ENCODE data around the gene SLC6A7.

Gene SLC6A7

GRCh38 chr5:150186897-150187296 lies 3.0 kb upstream of the SLC6A7 start:
- no peak for TF ChIP-seq CTCF (IDR thresholded peaks at IDR 0.05; ENCODE audit: control extremely low read depth, extremely low read depth, low read depth, missing control alignments)
- ChIA-PET POLR2A (no interaction called here), CTCF (interaction anchor here (1.4 to 1.7 kb wide), 2 partner anchors 11 to 42 kb away, joined by 3 read pairs; no protein-coding TSS in a partner anchor)
- no peak for DNase-seq (ENCODE audit: extremely low spot score)

GRCh38 chr5:150188146-150188842 lies 1.6 kb upstream of the SLC6A7 start:
- CTCF ChIA-PET: interaction anchor here (0.8 to 1.6 kb wide), 3 partner anchors 9 to 30 kb away, joined by 4 read pairs; no protein-coding TSS in a partner anchor
- DNase-seq (ENCODE audit: extremely low spot score): no peak
- POLR2A ChIA-PET: no interaction called here
- TF ChIP-seq CTCF (IDR thresholded peaks at IDR 0.05; ENCODE audit: control extremely low read depth, extremely low read depth, low read depth, missing control alignments): no peak

GRCh38 chr5:150189326-150189725 lies 536 bp upstream of the SLC6A7 start:
- no peak for TF ChIP-seq CTCF (IDR thresholded peaks at IDR 0.05; ENCODE audit: control extremely low read depth, extremely low read depth, low read depth, missing control alignments)
- POLR2A ChIA-PET: no interaction called here
- no peak for DNase-seq (ENCODE audit: extremely low spot score)
- CTCF ChIA-PET: interaction anchor here (0.8 kb wide), 1 partner anchor 13 kb away, joined by 4 read pairs; no protein-coding TSS in a partner anchor

- no peak for TF ChIP-seq CTCF (IDR thresholded peaks at IDR 0.05; ENCODE audit: control extremely low read depth, extremely low read depth, low read depth, missing control alignments)
- CTCF ChIA-PET: interaction anchor here (0.7 kb wide), 1 partner anchor 11 kb away, joined by 3 read pairs; no protein-coding TSS in a partner anchor
- DNase-seq (ENCODE audit: extremely low spot score): no peak
- POLR2A ChIA-PET: no interaction called here
Measured at GRCh38 chr5:150190503-150190979, 679 bp downstream of the SLC6A7 start.

GRCh38 chr5:150190987-150191386 lies 1.1 kb downstream of the SLC6A7 start:
- ChIA-PET POLR2A (no interaction called here), CTCF (no interaction called here)
- DNase-seq (ENCODE audit: extremely low spot score): no peak
- no peak for TF ChIP-seq CTCF (IDR thresholded peaks at IDR 0.05; ENCODE audit: control extremely low read depth, extremely low read depth, low read depth, missing control alignments)

- DNase-seq (ENCODE audit: extremely low spot score): no peak
- ChIA-PET CTCF (interaction anchor here (1.0 to 2.3 kb wide), 3 partner anchors 14 to 80 kb away, joined by 3 to 6 read pairs (median 5); no protein-coding TSS in a partner anchor), POLR2A (no interaction called here)
- TF ChIP-seq CTCF (IDR thresholded peaks at IDR 0.05; ENCODE audit: control extremely low read depth, extremely low read depth, low read depth, missing control alignments): no peak
Measured at GRCh38 chr5:150192462-150192861, 2.6 kb downstream of the SLC6A7 start.

All from GM10248 (cell line).